Spinal cord (tissue), 10 donors: ENCODE measurements around the gene DGKE. TPM values are rescaled to one million over a fixed set of nuclear protein-coding genes. Genes with fewer than 3 reads are reported as not detected.

Experiments
- DNase-seq, 6 donors: peaks; one replicate each; pipeline versions ENCODE4 v3.0.0 to v3.0.0-alpha.2; 2013 to 2015; ENCODE audit warnings: low spot score in 6 of 6, low read depth in 4 of 6
- H3K27ac ChIP-seq: one replicate; pipeline ENCODE4 v1.5.1; 2013; ENCODE audit warnings: low read depth, low read length, control low read depth
- H3K27me3 ChIP-seq: one replicate; pipeline ENCODE4 v1.6.1; 2013; ENCODE audit warnings: low read length; ENCODE audit not compliant: control insufficient read depth, insufficient read depth
- H3K36me3 ChIP-seq: one replicate; pipeline ENCODE4 v1.6.1; 2013; ENCODE audit warnings: low read length; ENCODE audit not compliant: control insufficient read depth, insufficient read depth
- H3K4me1 ChIP-seq: one replicate; pipeline ENCODE4 v1.6.1; 2013; ENCODE audit warnings: low read length; ENCODE audit not compliant: control insufficient read depth, insufficient read depth
- H3K4me3 ChIP-seq: one replicate; pipeline ENCODE4 v1.5.1; 2013; ENCODE audit warnings: low read depth, low read length, control low read depth
- H3K9me3 ChIP-seq: one replicate; pipeline ENCODE4 v1.6.1; 2013; ENCODE audit warnings: low read length; ENCODE audit not compliant: control insufficient read depth, insufficient read depth
- WGBS: methylation state at CpG from one replicate; pipeline ENCODE4 v1.1.5; 2013; ENCODE audit warnings: missing lambda C conversion rate; ENCODE audit not compliant: insufficient coverage; 5-methylcytosine and 5-hydroxymethylcytosine counted together
- polyA plus RNA-seq, 2 donors: library from polyadenylated mRNA; unstranded; fragments of 120-200 nt; gene quantifications; one replicate each; pipeline ENCODE4 v1.2.1, GENCODE V29; 2013; ENCODE audit not compliant: insufficient read length in 2 of 2
- total RNA-seq, 2 donors: library from RNA; depleted of rRNA in 1 of 2; stranded (reverse); fragments of 120-200 nt in 1 of 2; fragments of >200 nt in 1 of 2; gene quantifications; one replicate each; pipeline versions ENCODE4 v1.2.3 to v1.2.4, GENCODE V29; 2013 to 2014
- donor health status: healthy.

Gene DGKE
- total and polyA plus RNA-seq, 4 donors = 11.0 to 38.1 (median 11.7) TPM

- Histone ChIP-seq H3K27me3 (no peaks in the 10 kb centered on the region), H3K9me3 (no peaks in the 10 kb centered on the region), H3K4me3 (no peak overlapping the region), H3K27ac (no peak overlapping the region), H3K36me3 (no peaks in the 10 kb centered on the region), H3K4me1 (no peaks in the 10 kb centered on the region)
- WGBS = 83% methylated on average over 2 of the region's 2 CpGs
- no peak for DNase-seq
Observed at GRCh38 chr17:56823848-56824247, 10.1 kb upstream of the DGKE start.

GRCh38 chr17:56824503-56824902, 9.4 kb upstream of the DGKE start:
- no peaks in the 10 kb centered on the region for H3K4me1 ChIP-seq
- no peak overlapping the region for H3K4me3 ChIP-seq
- no peaks in the 10 kb centered on the region for H3K9me3 ChIP-seq
- no peaks in the 10 kb centered on the region for H3K36me3 ChIP-seq
- no peaks in the 10 kb centered on the region for H3K27me3 ChIP-seq
- H3K27ac ChIP-seq = no peak overlapping the region
- no peak for DNase-seq
- WGBS = no CpG with 5 or more reads among the region's 1 CpG

- DNase-seq = no peak
Observed at GRCh38 chr17:56826611-56827414, 7.1 kb upstream of the DGKE start.

GRCh38 chr17:56830726-56831368, 3.1 kb upstream of the DGKE start:
- no peak for DNase-seq
- 84% methylated on average over 7 of the region's 7 CpGs for WGBS

More at GRCh38 chr17:56826611-56827414, 7.1 kb upstream of the DGKE start:
- H3K4me1 ChIP-seq = peaks cover 6% of the 10 kb centered on the region
- no peak overlapping the region for H3K4me3 ChIP-seq
- no CpG with 5 or more reads among the region's 4 CpGs for WGBS
- H3K9me3 ChIP-seq = no peaks in the 10 kb centered on the region
- peaks cover 2% of the 10 kb centered on the region for H3K36me3 ChIP-seq
- H3K27ac ChIP-seq = no peak overlapping the region
- no peaks in the 10 kb centered on the region for H3K27me3 ChIP-seq

GRCh38 chr17:56831369-56832095, 2.4 kb upstream of the DGKE start:
- 97% methylated on average over 14 of the region's 16 CpGs for WGBS
- Histone ChIP-seq H3K27ac (no peak overlapping the region), H3K9me3 (no peaks in the 10 kb centered on the region), H3K27me3 (no peaks in the 10 kb centered on the region), H3K4me1 (peaks cover 21% of the 10 kb centered on the region), H3K4me3 (no peak overlapping the region), H3K36me3 (peaks cover 2% of the 10 kb centered on the region)
- DNase-seq = no peak

More at GRCh38 chr17:56830726-56831368, 3.1 kb upstream of the DGKE start:
- Histone ChIP-seq H3K9me3 (no peaks in the 10 kb centered on the region), H3K27me3 (no peaks in the 10 kb centered on the region), H3K36me3 (peaks cover 2% of the 10 kb centered on the region), H3K27ac (no peak overlapping the region), H3K4me1 (peaks cover 21% of the 10 kb centered on the region), H3K4me3 (no peak overlapping the region)

GRCh38 chr17:56832446-56832845, 1.5 kb upstream of the DGKE start:
- H3K36me3 ChIP-seq = peaks cover 2% of the 10 kb centered on the region
- H3K27me3 ChIP-seq = no peaks in the 10 kb centered on the region
- 80% methylated on average over 1 of the region's 4 CpGs for WGBS
- H3K4me3 ChIP-seq = peak overlapping the region; percentile 55
- H3K27ac ChIP-seq = no peak overlapping the region
- no peak for DNase-seq
- H3K9me3 ChIP-seq = no peaks in the 10 kb centered on the region
- peaks cover 21% of the 10 kb centered on the region for H3K4me1 ChIP-seq

GRCh38 chr17:56833057-56833808, 718 bp upstream of the DGKE start:
- Histone ChIP-seq H3K36me3 (peaks cover 2% of the 10 kb centered on the region), H3K4me1 (peaks cover 21% of the 10 kb centered on the region), H3K4me3 (peak overlapping the region; percentile 55), H3K27ac (peak overlapping the region; percentile 52), H3K9me3 (no peaks in the 10 kb centered on the region), H3K27me3 (no peaks in the 10 kb centered on the region)
- WGBS = under 1% methylated on average over 95 of the region's 95 CpGs
- peak in 2 of 6 donors; percentile 65 to 79 for DNase-seq

GRCh38 chr17:56834380-56835263, 671 bp downstream of the DGKE start:
- Histone ChIP-seq H3K27ac (peak overlapping the region; percentile 0), H3K4me1 (peaks cover 21% of the 10 kb centered on the region), H3K9me3 (no peaks in the 10 kb centered on the region), H3K27me3 (no peaks in the 10 kb centered on the region), H3K36me3 (peaks cover 2% of the 10 kb centered on the region), H3K4me3 (peak overlapping the region; percentile 57)
- peak in 5 of 6 donors; percentile 7 to 82 (median 23) for DNase-seq
- WGBS = 4% methylated on average over 81 of the region's 81 CpGs
